MG63 (cell line): ENCODE measurements around the gene DLG5. TPM values are rescaled to one million over a fixed set of nuclear protein-coding genes. Genes with fewer than 3 reads are reported as not detected.

ENCODE experiments used
- DNase-seq: peaks from one replicate; pipeline ENCODE4 v3.0.0-alpha.2; 2020
- H3K27me3 ChIP-seq: fragments of 250-450 bp; sonication (Bioruptor Pico); 2 replicates; pipeline ENCODE4 v1.5.1; 2020; ENCODE audit warnings: mild to moderate bottlenecking, moderate library complexity
- H3K36me3 ChIP-seq: fragments of 250-450 bp; sonication (Bioruptor Pico); 2 replicates; pipeline ENCODE4 v1.5.1; 2020; ENCODE audit warnings: mild to moderate bottlenecking, moderate library complexity
- H3K4me3 ChIP-seq: fragments of 250-450 bp; sonication (Bioruptor Pico); 2 replicates; pipeline ENCODE4 v1.5.1; 2020; ENCODE audit warnings: mild to moderate bottlenecking, moderate library complexity
- H3K9me3 ChIP-seq: fragments of 250-450 bp; sonication (Bioruptor Pico); 2 replicates; pipeline ENCODE4 v1.5.1; 2020; ENCODE audit warnings: mild to moderate bottlenecking, moderate library complexity
- total RNA-seq: library from RNA; depleted of rRNA; stranded (reverse); fragments of >200 nt; shearing (Covaris generic); gene quantifications from 2 replicates; pipeline ENCODE4 v1.2.3, GENCODE V29; 2014; ENCODE audit warnings: low replicate concordance

Gene DLG5
- total RNA-seq, 1 experiment from 2014 or later = 33.8 TPM

GRCh38 chr10:77849039-77849664 is 77.4 kb downstream of the DLG5 start:
- no peak for DNase-seq
- peaks cover 28% of the 10 kb centered on the region for H3K36me3 ChIP-seq
- no peak overlapping the region for H3K4me3 ChIP-seq
- H3K9me3 ChIP-seq = no peaks in the 10 kb centered on the region
- no peaks in the 10 kb centered on the region for H3K27me3 ChIP-seq

- peak; percentile 65 for DNase-seq
- H3K36me3 ChIP-seq = peaks cover 25% of the 10 kb centered on the region
- no peaks in the 10 kb centered on the region for H3K27me3 ChIP-seq
- H3K9me3 ChIP-seq = no peaks in the 10 kb centered on the region
- no peak overlapping the region for H3K4me3 ChIP-seq
These were observed 79.7 kb downstream of the DLG5 start for GRCh38 chr10:77846718-77847311.

- no peak for DNase-seq
- H3K27me3 ChIP-seq = no peaks in the 10 kb centered on the region
- no peak overlapping the region for H3K4me3 ChIP-seq
- H3K36me3 ChIP-seq = peaks cover 31% of the 10 kb centered on the region
- no peaks in the 10 kb centered on the region for H3K9me3 ChIP-seq
These were observed 81.1 kb downstream of the DLG5 start for GRCh38 chr10:77845451-77845850.

- no peak overlapping the region for H3K4me3 ChIP-seq
- no peaks in the 10 kb centered on the region for H3K9me3 ChIP-seq
- peak; percentile 72 for DNase-seq
- H3K27me3 ChIP-seq = no peaks in the 10 kb centered on the region
- H3K36me3 ChIP-seq = peaks cover 31% of the 10 kb centered on the region
These were observed 81.7 kb downstream of the DLG5 start for GRCh38 chr10:77844713-77845445.

- Histone ChIP-seq H3K9me3 (no peaks in the 10 kb centered on the region), H3K27me3 (no peaks in the 10 kb centered on the region), H3K36me3 (peaks cover 31% of the 10 kb centered on the region), H3K4me3 (no peak overlapping the region)
- DNase-seq = no peak
These were observed 82.4 kb downstream of the DLG5 start for GRCh38 chr10:77844177-77844576.

GRCh38 chr10:77843264-77843663 is 83.3 kb downstream of the DLG5 start:
- no peak overlapping the region for H3K4me3 ChIP-seq
- H3K9me3 ChIP-seq = no peaks in the 10 kb centered on the region
- DNase-seq = no peak
- no peaks in the 10 kb centered on the region for H3K27me3 ChIP-seq
- H3K36me3 ChIP-seq = peaks cover 31% of the 10 kb centered on the region

GRCh38 chr10:77842652-77843212 is 83.8 kb downstream of the DLG5 start:
- Histone ChIP-seq H3K4me3 (no peak overlapping the region), H3K27me3 (no peaks in the 10 kb centered on the region), H3K9me3 (no peaks in the 10 kb centered on the region), H3K36me3 (peaks cover 31% of the 10 kb centered on the region)
- no peak for DNase-seq

GRCh38 chr10:77841711-77842375 is 84.7 kb downstream of the DLG5 start:
- H3K36me3 ChIP-seq = peaks cover 27% of the 10 kb centered on the region
- H3K9me3 ChIP-seq = no peaks in the 10 kb centered on the region
- H3K27me3 ChIP-seq = no peaks in the 10 kb centered on the region

GRCh38 chr10:77840636-77841035 is 85.9 kb downstream of the DLG5 start:
- H3K4me3 ChIP-seq = no peak overlapping the region
- H3K9me3 ChIP-seq = no peaks in the 10 kb centered on the region
- H3K27me3 ChIP-seq = no peaks in the 10 kb centered on the region
- H3K36me3 ChIP-seq = peaks cover 23% of the 10 kb centered on the region
- DNase-seq = no peak

More at GRCh38 chr10:77841711-77842375, 84.7 kb downstream of the DLG5 start:
- DNase-seq = no peak
- H3K4me3 ChIP-seq = no peak overlapping the region

GRCh38 chr10:77837925-77838595 is 88.5 kb downstream of the DLG5 start:
- H3K4me3 ChIP-seq = no peak overlapping the region
- H3K36me3 ChIP-seq = peaks cover 10% of the 10 kb centered on the region
- H3K27me3 ChIP-seq = no peaks in the 10 kb centered on the region
- H3K9me3 ChIP-seq = no peaks in the 10 kb centered on the region
- DNase-seq = no peak

GRCh38 chr10:77837248-77837924 is 89.2 kb downstream of the DLG5 start:
- Histone ChIP-seq H3K9me3 (no peaks in the 10 kb centered on the region), H3K27me3 (no peaks in the 10 kb centered on the region), H3K36me3 (peaks cover 7% of the 10 kb centered on the region), H3K4me3 (no peak overlapping the region)
- DNase-seq = no peak

GRCh38 chr10:77836299-77836820 is 90.2 kb downstream of the DLG5 start:
- Histone ChIP-seq H3K36me3 (peaks cover 2% of the 10 kb centered on the region), H3K4me3 (no peak overlapping the region), H3K9me3 (no peaks in the 10 kb centered on the region), H3K27me3 (no peaks in the 10 kb centered on the region)
- DNase-seq = no peak

- H3K27me3 ChIP-seq = no peaks in the 10 kb centered on the region
- DNase-seq = no peak
- no peaks in the 10 kb centered on the region; the same call in none of the 2 replicates for H3K36me3 ChIP-seq
- H3K9me3 ChIP-seq = no peaks in the 10 kb centered on the region
- no peak overlapping the region for H3K4me3 ChIP-seq
These were observed 90.9 kb downstream of the DLG5 start for GRCh38 chr10:77835669-77836086.

- Histone ChIP-seq H3K36me3 (no peaks in the 10 kb centered on the region; the same call in none of the 2 replicates), H3K4me3 (no peak overlapping the region), H3K27me3 (no peaks in the 10 kb centered on the region), H3K9me3 (no peaks in the 10 kb centered on the region)
- no peak for DNase-seq
These were observed 91.4 kb downstream of the DLG5 start for GRCh38 chr10:77834943-77835668.

GRCh38 chr10:77834540-77834939 is 92.0 kb downstream of the DLG5 start:
- DNase-seq = no peak
- H3K9me3 ChIP-seq = no peaks in the 10 kb centered on the region
- H3K27me3 ChIP-seq = no peaks in the 10 kb centered on the region
- no peaks in the 10 kb centered on the region; the same call in none of the 2 replicates for H3K36me3 ChIP-seq
- H3K4me3 ChIP-seq = no peak overlapping the region
